DOHH2 (cell line): ENCODE measurements around the gene FANCL.

Experiments used
- H3F3A ChIP-seq: fragments of 200-600 bp; sonication (generic), shearing (Covaris generic); 2 replicates; pipeline ENCODE4 v1.6.0; 2016; ENCODE audit warnings: antibody characterized with exemption, mild to moderate bottlenecking; ENCODE audit not compliant: control insufficient read depth, insufficient read depth
- H3K27ac ChIP-seq: fragments of 200-600 bp; sonication (generic); 2 replicates; pipeline ENCODE4 v1.5.1; 2014; ENCODE audit warnings: low read depth, mild to moderate bottlenecking, low read length, moderate library complexity
- H3K27me3 ChIP-seq: fragments of 200-600 bp; sonication (generic); 2 replicates; pipeline ENCODE4 v1.6.1; 2014; ENCODE audit warnings: mild to moderate bottlenecking, low read length, mixed read lengths; ENCODE audit not compliant: control insufficient read depth
- H3K36me3 ChIP-seq: fragments of 200-600 bp; sonication (generic); 2 replicates; pipeline ENCODE4 v1.6.1; 2014; ENCODE audit warnings: mild to moderate bottlenecking, low read length, moderate library complexity, mixed read lengths; ENCODE audit not compliant: control insufficient read depth
- H3K4me1 ChIP-seq: fragments of 200-600 bp; sonication (generic); 2 replicates; pipeline ENCODE4 v1.6.1; 2014; ENCODE audit warnings: mild to moderate bottlenecking, low read length, mixed read lengths; ENCODE audit not compliant: control insufficient read depth
- H3K4me2 ChIP-seq: fragments of 200-600 bp; sonication (generic); 2 replicates; pipeline ENCODE4 v1.6.0; 2014; ENCODE audit warnings: mild to moderate bottlenecking, low read length, moderate library complexity
- H3K4me3 ChIP-seq: fragments of 200-600 bp; sonication (generic); 2 replicates; pipeline ENCODE4 v1.5.1; 2014; ENCODE audit warnings: mild to moderate bottlenecking, low read length, mixed read lengths
- H3K79me2 ChIP-seq: fragments of 200-600 bp; sonication (generic); 2 replicates; pipeline ENCODE4 v1.6.1; 2014; ENCODE audit warnings: mild to moderate bottlenecking, low read length, mixed read lengths; ENCODE audit not compliant: control insufficient read depth
- H3K9me2 ChIP-seq: fragments of 200-600 bp; sonication (generic); replicated peaks from 2 replicates; pipeline ENCODE4 v1.6.1; 2014; ENCODE audit warnings: mild to moderate bottlenecking, low read length, mixed read lengths; ENCODE audit not compliant: control insufficient read depth
- H3K9me3 ChIP-seq: fragments of 200-600 bp; sonication (generic); 2 replicates; pipeline ENCODE4 v1.6.1; 2014; ENCODE audit warnings: antibody characterized with exemption, low read length, mixed read lengths; ENCODE audit not compliant: control insufficient read depth, insufficient read depth
- H4K20me1 ChIP-seq: fragments of 200-600 bp; sonication (generic); 2 replicates; pipeline ENCODE4 v1.6.0; 2014; ENCODE audit warnings: low read depth, mild to moderate bottlenecking, antibody characterized with exemption, low read length, moderate library complexity; ENCODE audit not compliant: control insufficient read depth, insufficient read depth
- EZH2phosphoT487 ChIP-seq: fragments of 200-600 bp; sonication (generic); IDR thresholded peaks from 2 replicates; pipeline ENCODE4 v1.6.1; 2017; ENCODE audit warnings: borderline replicate concordance, mild to moderate bottlenecking, antibody characterized with exemption, low read length, moderate library complexity, mixed read lengths
- TF ChIP-seq, protein P1 (sequence below): fragments of 200-600 bp; sonication (generic); IDR thresholded peaks from one replicate; pipeline ENCODE4 v1.5.1; 2014; ENCODE audit warnings: antibody characterized with exemption, mild to moderate bottlenecking, low read depth, low read length; ENCODE audit not compliant: poor library complexity, severe bottlenecking

The FANCL gene

GRCh38 chr2:58135861-58136260 lies 105.3 kb downstream of the FANCL start:
- Histone ChIP-seq H3K4me3 (no peak overlapping the region), H3K79me2 (no peaks in the 10 kb centered on the region), H3K4me2 (no peak overlapping the region), H3K27me3 (no peaks in the 10 kb centered on the region), H3K36me3 (peaks cover 12% of the 10 kb centered on the region), H3K27ac (no peak overlapping the region), H3K9me3 (no peaks in the 10 kb centered on the region), H4K20me1 (no peaks in the 10 kb centered on the region), H3K9me2 (no peaks in the 10 kb centered on the region), H3F3A (no peaks in the 10 kb centered on the region), H3K4me1 (no peaks in the 10 kb centered on the region)
- TF ChIP-seq EZH2phosphoT487: no peak
- TF ChIP-seq, protein P1, sequence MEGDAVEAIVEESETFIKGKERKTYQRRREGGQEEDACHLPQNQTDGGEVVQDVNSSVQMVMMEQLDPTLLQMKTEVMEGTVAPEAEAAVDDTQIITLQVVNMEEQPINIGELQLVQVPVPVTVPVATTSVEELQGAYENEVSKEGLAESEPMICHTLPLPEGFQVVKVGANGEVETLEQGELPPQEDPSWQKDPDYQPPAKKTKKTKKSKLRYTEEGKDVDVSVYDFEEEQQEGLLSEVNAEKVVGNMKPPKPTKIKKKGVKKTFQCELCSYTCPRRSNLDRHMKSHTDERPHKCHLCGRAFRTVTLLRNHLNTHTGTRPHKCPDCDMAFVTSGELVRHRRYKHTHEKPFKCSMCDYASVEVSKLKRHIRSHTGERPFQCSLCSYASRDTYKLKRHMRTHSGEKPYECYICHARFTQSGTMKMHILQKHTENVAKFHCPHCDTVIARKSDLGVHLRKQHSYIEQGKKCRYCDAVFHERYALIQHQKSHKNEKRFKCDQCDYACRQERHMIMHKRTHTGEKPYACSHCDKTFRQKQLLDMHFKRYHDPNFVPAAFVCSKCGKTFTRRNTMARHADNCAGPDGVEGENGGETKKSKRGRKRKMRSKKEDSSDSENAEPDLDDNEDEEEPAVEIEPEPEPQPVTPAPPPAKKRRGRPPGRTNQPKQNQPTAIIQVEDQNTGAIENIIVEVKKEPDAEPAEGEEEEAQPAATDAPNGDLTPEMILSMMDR: no peak

GRCh38 chr2:58133395-58133794 lies 107.7 kb downstream of the FANCL start:
- TF ChIP-seq, protein P1: no peak
- no peak for TF ChIP-seq EZH2phosphoT487
- Histone ChIP-seq H3K27me3 (no peaks in the 10 kb centered on the region), H3K9me2 (no peaks in the 10 kb centered on the region), H4K20me1 (no peaks in the 10 kb centered on the region), H3K4me2 (no peak overlapping the region), H3K9me3 (no peaks in the 10 kb centered on the region), H3K36me3 (peaks cover 12% of the 10 kb centered on the region), H3K4me3 (no peak overlapping the region), H3K27ac (no peak overlapping the region), H3F3A (0 out of 2 replicates have a peak, but pooled peaks cover 4% of the 10 kb centered on the region), H3K4me1 (no peaks in the 10 kb centered on the region), H3K79me2 (no peaks in the 10 kb centered on the region)

DNA sequence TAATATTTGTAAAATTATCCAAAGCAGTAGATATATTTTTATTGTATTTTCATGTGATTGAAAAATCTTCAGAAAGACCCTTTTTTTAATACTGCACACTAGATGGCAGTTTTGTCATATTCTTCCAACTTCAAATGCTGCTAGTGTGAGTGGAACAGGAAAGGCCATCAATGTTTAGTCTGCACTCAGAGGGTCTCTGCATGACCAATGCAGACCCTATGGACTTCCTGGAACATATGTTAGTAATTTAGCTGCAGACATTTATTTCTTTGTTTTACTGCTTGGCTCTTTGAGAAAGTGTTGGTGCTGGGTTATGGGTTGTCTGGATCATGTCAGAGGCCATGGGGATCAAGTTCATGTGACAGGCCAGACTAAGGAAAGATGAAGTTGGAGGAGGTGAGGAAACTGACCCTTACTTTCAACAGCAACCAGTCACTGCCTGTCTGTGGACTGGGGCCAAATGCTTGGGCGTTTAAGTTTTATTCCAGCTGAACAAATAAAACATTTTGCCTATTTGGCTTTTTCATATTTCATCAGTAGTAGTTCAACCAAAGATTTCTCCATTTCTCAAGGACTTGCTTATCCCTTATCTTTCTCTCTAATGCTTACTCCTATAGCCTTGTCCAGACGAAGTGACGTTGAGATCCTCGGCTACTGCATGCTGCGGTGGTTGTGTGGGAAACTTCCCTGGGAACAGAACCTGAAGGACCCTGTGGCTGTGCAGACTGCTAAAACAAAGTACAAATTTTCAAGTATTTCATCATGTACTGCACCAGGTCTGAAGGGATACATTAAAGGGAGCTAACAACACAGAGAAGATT lies 109.7 kb downstream of the FANCL start:
- Histone ChIP-seq H3K79me2 (no peaks in the 10 kb centered on the region), H4K20me1 (no peaks in the 10 kb centered on the region), H3K4me1 (no peaks in the 10 kb centered on the region), H3K4me2 (no peak overlapping the region), H3K27me3 (no peaks in the 10 kb centered on the region), H3F3A (0 out of 2 replicates have a peak, but pooled peaks cover 4% of the 10 kb centered on the region), H3K9me2 (no peaks in the 10 kb centered on the region), H3K36me3 (peaks cover 12% of the 10 kb centered on the region), H3K27ac (no peak overlapping the region), H3K9me3 (no peaks in the 10 kb centered on the region), H3K4me3 (no peak overlapping the region)
- TF ChIP-seq, protein P1: peak; percentile 20
- no peak for TF ChIP-seq EZH2phosphoT487
